ENCODE measurements around the gene OLA1.

OLA1 gene

GRCh38 chr2:174184915-174185314 is 63.4 kb downstream of the OLA1 start:
- no peak for DNase-seq (ENCODE audit: low read depth in 1 of 2, low spot score in 1 of 2)
- in situ Hi-C loops (cut with HindIII; ENCODE audit: low pct_unique_long_range_greater_than_20kb, low sequenced_read_pairs): no loop called here
- no peak for TF ChIP-seq JUND (IDR thresholded peaks at IDR 0.05; ENCODE audit: low read depth)

- no peak for TF ChIP-seq JUND (IDR thresholded peaks at IDR 0.05; ENCODE audit: low read depth)
- in situ Hi-C loops (cut with HindIII; ENCODE audit: low pct_unique_long_range_greater_than_20kb, low sequenced_read_pairs): no loop called here
- no peak for DNase-seq (ENCODE audit: low read depth in 1 of 2, low spot score in 1 of 2)
Measured at GRCh38 chr2:174184504-174184903, 63.8 kb downstream of the OLA1 start.

GRCh38 chr2:174183076-174183475 is 65.3 kb downstream of the OLA1 start:
- in situ Hi-C loops (cut with HindIII; ENCODE audit: low pct_unique_long_range_greater_than_20kb, low sequenced_read_pairs): no loop called here
- TF ChIP-seq JUND (IDR thresholded peaks at IDR 0.05; ENCODE audit: low read depth): no peak
- no peak for DNase-seq (ENCODE audit: low read depth in 1 of 2, low spot score in 1 of 2)

- no peak for TF ChIP-seq JUND (IDR thresholded peaks at IDR 0.05; ENCODE audit: low read depth)
- in situ Hi-C loops (cut with HindIII; ENCODE audit: low pct_unique_long_range_greater_than_20kb, low sequenced_read_pairs): no loop called here
- DNase-seq (ENCODE audit: low read depth in 1 of 2, low spot score in 1 of 2): no peak
Measured at GRCh38 chr2:174181368-174181767, 67.0 kb downstream of the OLA1 start.

GRCh38 chr2:174180726-174181236 is 67.6 kb downstream of the OLA1 start:
- in situ Hi-C loops (cut with HindIII; ENCODE audit: low pct_unique_long_range_greater_than_20kb, low sequenced_read_pairs): no loop called here
- no peak for DNase-seq (ENCODE audit: low read depth in 1 of 2, low spot score in 1 of 2)
- no peak for TF ChIP-seq JUND (IDR thresholded peaks at IDR 0.05; ENCODE audit: low read depth)

GRCh38 chr2:174180165-174180724 is 68.1 kb downstream of the OLA1 start:
- DNase-seq (ENCODE audit: low read depth in 1 of 2, low spot score in 1 of 2): peak in 1 of 2 experiments; percentile 2
- in situ Hi-C loops (cut with HindIII; ENCODE audit: low pct_unique_long_range_greater_than_20kb, low sequenced_read_pairs): no loop called here
- no peak for TF ChIP-seq JUND (IDR thresholded peaks at IDR 0.05; ENCODE audit: low read depth)

GRCh38 chr2:174177316-174177890 is 70.9 kb downstream of the OLA1 start:
- in situ Hi-C loops (cut with HindIII; ENCODE audit: low pct_unique_long_range_greater_than_20kb, low sequenced_read_pairs): no loop called here
- TF ChIP-seq JUND (IDR thresholded peaks at IDR 0.05; ENCODE audit: low read depth): no peak
- DNase-seq (ENCODE audit: low read depth in 1 of 2, low spot score in 1 of 2): no peak

- TF ChIP-seq JUND (IDR thresholded peaks at IDR 0.05; ENCODE audit: low read depth): no peak
- DNase-seq (ENCODE audit: low read depth in 1 of 2, low spot score in 1 of 2): no peak
- in situ Hi-C loops (cut with HindIII; ENCODE audit: low pct_unique_long_range_greater_than_20kb, low sequenced_read_pairs): no loop called here
Measured at GRCh38 chr2:174176898-174177297, 71.4 kb downstream of the OLA1 start.

- in situ Hi-C loops (cut with HindIII; ENCODE audit: low pct_unique_long_range_greater_than_20kb, low sequenced_read_pairs): no loop called here
Measured at GRCh38 chr2:174174741-174175140, 73.6 kb downstream of the OLA1 start.

GRCh38 chr2:174172802-174173355 is 75.5 kb downstream of the OLA1 start:
- in situ Hi-C loops (cut with HindIII; ENCODE audit: low pct_unique_long_range_greater_than_20kb, low sequenced_read_pairs): no loop called here
- TF ChIP-seq JUND (IDR thresholded peaks at IDR 0.05; ENCODE audit: low read depth): no peak
- DNase-seq (ENCODE audit: low read depth in 1 of 2, low spot score in 1 of 2): no peak

More at GRCh38 chr2:174174741-174175140, 73.6 kb downstream of the OLA1 start:
- no peak for TF ChIP-seq JUND (IDR thresholded peaks at IDR 0.05; ENCODE audit: low read depth)
- DNase-seq (ENCODE audit: low read depth in 1 of 2, low spot score in 1 of 2): peak in 1 of 2 experiments; percentile 12

GRCh38 chr2:174171686-174172445 is 76.5 kb downstream of the OLA1 start:
- no peak for DNase-seq (ENCODE audit: low read depth in 1 of 2, low spot score in 1 of 2)
- no peak for TF ChIP-seq JUND (IDR thresholded peaks at IDR 0.05; ENCODE audit: low read depth)
- in situ Hi-C loops (cut with HindIII; ENCODE audit: low pct_unique_long_range_greater_than_20kb, low sequenced_read_pairs): no loop called here

GRCh38 chr2:174169372-174169771 is 79.0 kb downstream of the OLA1 start:
- no peak for DNase-seq (ENCODE audit: low read depth in 1 of 2, low spot score in 1 of 2)
- in situ Hi-C loops (cut with HindIII; ENCODE audit: low pct_unique_long_range_greater_than_20kb, low sequenced_read_pairs): no loop called here
- TF ChIP-seq JUND (IDR thresholded peaks at IDR 0.05; ENCODE audit: low read depth): no peak

- in situ Hi-C loops (cut with HindIII; ENCODE audit: low pct_unique_long_range_greater_than_20kb, low sequenced_read_pairs): no loop called here
- no peak for TF ChIP-seq JUND (IDR thresholded peaks at IDR 0.05; ENCODE audit: low read depth)
- peak; percentile 9 to 55 for DNase-seq (ENCODE audit: low read depth in 1 of 2, low spot score in 1 of 2)
Measured at GRCh38 chr2:174166261-174166660, 82.1 kb downstream of the OLA1 start.
